Spleen (tissue), 7 donors: ENCODE measurements around the gene EEIG1.

Experiments
- CTCF ChIP-seq, 11 experiments: fragments of 200-600 bp in 7 of 11; fragments of 450-650 bp in 4 of 11; sonication (generic) in 4 of 11; IDR thresholded peaks in 8 of 11; conservative IDR thresholded peaks in 3 of 11; 1 replicate in 7 of 11; 2 replicates in 4 of 11; pipeline versions ENCODE4 v1.4.0 to v1.8.0; 2016 to 2021; ENCODE audit warnings: antibody characterized with exemption in 11 of 11, inconsistent platforms in 4 of 11, mild to moderate bottlenecking in 1 of 11
- POLR2A ChIP-seq, 3 donors: fragments of 450-650 bp; IDR thresholded peaks; one replicate each; pipeline ENCODE4 v1.5.1; 2017; ENCODE audit warnings: antibody characterized with exemption in 3 of 3, mild to moderate bottlenecking in 1 of 3
- POLR2AphosphoS5 ChIP-seq, 3 donors: sonication (generic); formaldehyde crosslinking; IDR thresholded peaks; one replicate each; pipeline ENCODE4 v1.5.1; 2017; ENCODE audit warnings: antibody characterized with exemption in 3 of 3
- donor health status: DM: no; HTN: no; CAD: no; lungs with moderate emphysema.
- donor health status: DM: no; HTN: no; CAD: no.
- donor health status: DM: no; HTN: no; CAD: no.

- TF ChIP-seq CTCF (IDR thresholded peaks at IDR 0.05 in 8 of 11, conservative IDR thresholded peaks at IDR 0.05 in 3 of 11) (no peak), POLR2A (IDR thresholded peaks at IDR 0.05) (peak in 1 of 3 donors; percentile 43), POLR2AphosphoS5 (IDR thresholded peaks at IDR 0.05) (peak; percentile 76 to 95 (median 89))
Observed at GRCh38 chr9:128026255-128026772, 45.5 kb upstream of the EEIG1 start.
